ENCODE data around the gene KRTAP25-1.

DNA sequence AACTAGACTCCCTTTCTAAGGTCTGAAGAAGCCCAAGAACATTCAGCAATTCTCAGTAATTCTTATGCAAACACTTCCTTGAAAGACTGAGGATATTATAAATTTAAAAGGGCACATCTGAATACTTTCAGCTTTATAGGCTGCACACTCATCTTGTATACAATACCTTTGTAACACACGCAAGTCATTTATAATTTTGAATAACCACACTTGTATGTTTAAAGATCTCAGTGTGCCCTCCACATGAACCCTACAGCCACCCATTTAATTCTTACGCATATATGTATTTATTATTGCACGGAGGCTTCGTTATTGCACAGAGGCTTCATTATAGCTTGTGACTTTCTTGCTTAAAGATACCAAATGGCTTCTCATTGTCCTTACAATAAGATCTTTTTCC is 49.4 kb upstream of the KRTAP25-1 start:
- TF ChIP-seq CTCF (IDR thresholded peaks at IDR 0.05) (no peak), POLR2A (IDR thresholded peaks at IDR 0.05) (no peak), POLR2AphosphoS5 (IDR thresholded peaks at IDR 0.05) (no peak)

All from gastroesophageal sphincter (tissue), 3 donors.